SU-DHL-6 (cell line): ENCODE results near the gene SVOPL.

Experiments
- H2AFZ ChIP-seq: fragments of 200-600 bp; sonication (generic); 2 replicates; pipeline ENCODE4 v1.6.1; 2014; ENCODE audit warnings: low read depth, mild to moderate bottlenecking, moderate library complexity, mixed read lengths, antibody characterized with exemption, low read length; ENCODE audit not compliant: severe bottlenecking
- H3F3A ChIP-seq: fragments of 200-600 bp; shearing (Covaris generic); 2 replicates; pipeline ENCODE4 v1.6.0; 2016; ENCODE audit warnings: antibody characterized with exemption, mild to moderate bottlenecking; ENCODE audit not compliant: insufficient read depth
- H3K27ac ChIP-seq: fragments of 200-600 bp; sonication (generic); 2 replicates; pipeline ENCODE4 v1.5.1; 2016; ENCODE audit warnings: low read depth, mild to moderate bottlenecking, low read length, moderate library complexity, mixed read lengths
- H3K27me3 ChIP-seq: fragments of 200-600 bp; sonication (generic), shearing (Covaris generic); 2 replicates; pipeline ENCODE4 v1.6.0; 2014; ENCODE audit warnings: mild to moderate bottlenecking, low read length
- H3K36me3 ChIP-seq: fragments of 200-600 bp; sonication (generic); 2 replicates; pipeline ENCODE4 v1.6.1; 2014; ENCODE audit warnings: mild to moderate bottlenecking, low read length, mixed read lengths
- H3K4me2 ChIP-seq: fragments of 300-600, 200-600 bp; shearing (Covaris generic), sonication (generic); 2 replicates; pipeline ENCODE4 v1.6.0; 2014; ENCODE audit warnings: low read length, low read depth, mild to moderate bottlenecking; ENCODE audit not compliant: poor library complexity, severe bottlenecking
- H3K4me3 ChIP-seq: fragments of 200-600 bp; sonication (generic); 2 replicates; pipeline ENCODE4 v1.5.1; 2014; ENCODE audit warnings: antibody characterized with exemption, low read length, mild to moderate bottlenecking, mixed read lengths; ENCODE audit not compliant: insufficient read depth, poor library complexity, severe bottlenecking
- H3K79me2 ChIP-seq: fragments of 200-600 bp; sonication (generic); 2 replicates; pipeline ENCODE4 v1.6.1; 2014; ENCODE audit warnings: mild to moderate bottlenecking, low read length, moderate library complexity; ENCODE audit not compliant: insufficient read depth
- H3K9ac ChIP-seq: fragments of 200-600 bp; sonication (generic); 2 replicates; pipeline ENCODE4 v1.7.0; 2014; ENCODE audit warnings: mild to moderate bottlenecking, low read length
- H3K9me2 ChIP-seq: fragments of 200-600 bp; sonication (generic); replicated peaks from 2 replicates; pipeline ENCODE4 v1.6.1; 2014; ENCODE audit warnings: low read length; ENCODE audit not compliant: insufficient read depth
- H3K9me3 ChIP-seq: fragments of 200-600 bp; sonication (generic); 2 replicates; pipeline ENCODE4 v1.6.1; 2014; ENCODE audit warnings: low read length, mixed read lengths; ENCODE audit not compliant: insufficient read depth
- H4K20me1 ChIP-seq: fragments of 200-600 bp; sonication (generic); 2 replicates; pipeline ENCODE4 v1.6.1; 2014; ENCODE audit warnings: low read depth, mild to moderate bottlenecking, antibody characterized with exemption, low read length, moderate library complexity, mixed read lengths
- CTCF ChIP-seq: fragments of 200-600 bp; sonication (generic); IDR thresholded peaks from one replicate; pipeline ENCODE4 v1.5.1; 2017; ENCODE audit warnings: antibody characterized with exemption, mild to moderate bottlenecking, low read length, moderate library complexity; ENCODE audit not compliant: insufficient read depth, poor library complexity, severe bottlenecking
- EZH2phosphoT487 ChIP-seq: fragments of 200-600 bp; sonication (generic), shearing (Covaris generic); conservative IDR thresholded peaks from 2 replicates; pipeline ENCODE4 v1.6.1; 2018; ENCODE audit warnings: mild to moderate bottlenecking, antibody characterized with exemption, low read length, moderate library complexity, mixed read lengths

Gene SVOPL

GRCh38 chr7:138585283-138585993 is 115.7 kb downstream of the SVOPL start:
- no peaks in the 10 kb centered on the region for H3K79me2 ChIP-seq
- no peak overlapping the region for H3K4me3 ChIP-seq
- H3K27ac ChIP-seq, result no peak overlapping the region
- H3K9me3 ChIP-seq, result no peaks in the 10 kb centered on the region
- H3K9me2 ChIP-seq, result no peaks in the 10 kb centered on the region
- no peaks in the 10 kb centered on the region for H4K20me1 ChIP-seq
- H3K9ac ChIP-seq, result no peak overlapping the region
- H3K36me3 ChIP-seq, result peaks cover 24% of the 10 kb centered on the region
- H3K27me3 ChIP-seq, result no peaks in the 10 kb centered on the region
- H2AFZ ChIP-seq, result no peak overlapping the region
- no peak for TF ChIP-seq EZH2phosphoT487
- TF ChIP-seq CTCF, result no peak
- no peak overlapping the region for H3K4me2 ChIP-seq
- H3F3A ChIP-seq, result no peaks in the 10 kb centered on the region

GRCh38 chr7:138584696-138585095 is 116.5 kb downstream of the SVOPL start:
- H3K9me3 ChIP-seq, result no peaks in the 10 kb centered on the region
- H3K9ac ChIP-seq, result no peak overlapping the region
- no peak overlapping the region for H3K27ac ChIP-seq
- no peaks in the 10 kb centered on the region for H3K79me2 ChIP-seq
- H3K36me3 ChIP-seq, result peaks cover 30% of the 10 kb centered on the region
- no peaks in the 10 kb centered on the region for H3K9me2 ChIP-seq
- H3F3A ChIP-seq, result no peaks in the 10 kb centered on the region
- H3K4me3 ChIP-seq, result no peak overlapping the region
- H4K20me1 ChIP-seq, result no peaks in the 10 kb centered on the region
- H2AFZ ChIP-seq, result no peak overlapping the region
- H3K4me2 ChIP-seq, result no peak overlapping the region
- no peaks in the 10 kb centered on the region for H3K27me3 ChIP-seq
- TF ChIP-seq EZH2phosphoT487 (no peak), CTCF (no peak)

GRCh38 chr7:138584283-138584682 is 116.9 kb downstream of the SVOPL start:
- Histone ChIP-seq H3K9me2 (no peaks in the 10 kb centered on the region), H4K20me1 (no peaks in the 10 kb centered on the region), H3K36me3 (peaks cover 34% of the 10 kb centered on the region), H3K27me3 (no peaks in the 10 kb centered on the region), H3K27ac (no peak overlapping the region), H3F3A (no peaks in the 10 kb centered on the region), H3K79me2 (no peaks in the 10 kb centered on the region), H2AFZ (no peak overlapping the region), H3K9ac (no peak overlapping the region), H3K4me3 (no peak overlapping the region), H3K9me3 (no peaks in the 10 kb centered on the region), H3K4me2 (no peak overlapping the region)
- no peak for TF ChIP-seq CTCF
- no peak for TF ChIP-seq EZH2phosphoT487
